PFSK-1 (cell line): Measurements from ENCODE around the gene CTU2.

Experiments used
- FOXP2 ChIP-seq: optimal IDR thresholded peaks from 2 replicates; pipeline ENCODE3; 2011; ENCODE audit warnings: borderline replicate concordance, control low read depth, inconsistent platforms; ENCODE audit not compliant: insufficient read depth; ENCODE audit errors: extremely low read length, extremely low read depth
- POLR2AphosphoS5 ChIP-seq: IDR thresholded peaks from 2 replicates; pipeline ENCODE4 v1.6.1; 2012; ENCODE audit warnings: low read depth, mild to moderate bottlenecking, control low read depth, low read length, moderate library complexity
- REST ChIP-seq, 2 experiments: IDR thresholded peaks; 2 replicates each; pipeline versions ENCODE4 v1.6.1 to v1.8.0; 2011 to 2012; ENCODE audit warnings: low read depth in 2 of 2, low read length in 2 of 2, control low read depth in 1 of 2, inconsistent platforms in 1 of 2, mild to moderate bottlenecking in 1 of 2, moderate library complexity in 1 of 2; ENCODE audit not compliant: insufficient read depth in 1 of 2
- SIN3A ChIP-seq: IDR thresholded peaks from 2 replicates; pipeline ENCODE4 v1.6.1; 2012; ENCODE audit warnings: mild to moderate bottlenecking, low read length, moderate library complexity, borderline replicate concordance; ENCODE audit not compliant: insufficient read depth
- TAF1 ChIP-seq: IDR thresholded peaks from 2 replicates; pipeline ENCODE4 v1.6.1; 2012; ENCODE audit warnings: low read length, control low read depth, borderline replicate concordance; ENCODE audit not compliant: insufficient read depth

CTU2 gene

GRCh38 chr16:88739139-88739976 is 33.1 kb downstream of the CTU2 start:
- TF ChIP-seq SIN3A, result no peak
- no peak for TF ChIP-seq TAF1
- TF ChIP-seq REST (IDR thresholded peaks at IDR 0.05; ENCODE audit: insufficient read depth in 1 of 2, low read depth in 2 of 2, low read length in 2 of 2), result no peak
- TF ChIP-seq FOXP2, result no peak
- no peak for TF ChIP-seq POLR2AphosphoS5

- TF ChIP-seq TAF1 (no peak), REST (IDR thresholded peaks at IDR 0.05; ENCODE audit: insufficient read depth in 1 of 2, low read depth in 2 of 2, low read length in 2 of 2) (no peak), POLR2AphosphoS5 (no peak), FOXP2 (no peak), SIN3A (no peak)
Observed at GRCh38 chr16:88739977-88740726, 33.8 kb downstream of the CTU2 start.

- TF ChIP-seq REST (IDR thresholded peaks at IDR 0.05; ENCODE audit: insufficient read depth in 1 of 2, low read depth in 2 of 2, low read length in 2 of 2) (no peak), POLR2AphosphoS5 (no peak), SIN3A (no peak), TAF1 (no peak), FOXP2 (no peak)
Observed at GRCh38 chr16:88740727-88741055, 34.4 kb downstream of the CTU2 start.

- TF ChIP-seq SIN3A (no peak), POLR2AphosphoS5 (no peak), FOXP2 (no peak), TAF1 (no peak), REST (IDR thresholded peaks at IDR 0.05; ENCODE audit: insufficient read depth in 1 of 2, low read depth in 2 of 2, low read length in 2 of 2) (no peak)
Observed at GRCh38 chr16:88741368-88741767, 35.1 kb downstream of the CTU2 start.
